HL-60 (cell line): ENCODE measurements around the gene C6orf136.

Experiments used
- CTCF ChIP-seq: IDR thresholded peaks from one replicate; pipeline ENCODE4 v1.5.1; 2011; ENCODE audit warnings: low read length, control low read depth, inconsistent platforms; ENCODE audit not compliant: insufficient read depth
- REST ChIP-seq: IDR thresholded peaks from 2 replicates; pipeline ENCODE4 v1.6.1; 2012; ENCODE audit warnings: low read depth; ENCODE audit not compliant: insufficient replicate concordance
- SPI1 ChIP-seq: IDR thresholded peaks from 2 replicates; pipeline ENCODE4 v1.6.1; 2012; ENCODE audit warnings: low read depth, mild to moderate bottlenecking, borderline replicate concordance

- TF ChIP-seq CTCF: no peak
- no peak for TF ChIP-seq SPI1
- TF ChIP-seq REST: no peak
These were observed 21.4 kb upstream of the C6orf136 start for GRCh38 chr6:30625511-30625910.
